ENCODE results near the gene SPEG.

SPEG gene

DNA sequence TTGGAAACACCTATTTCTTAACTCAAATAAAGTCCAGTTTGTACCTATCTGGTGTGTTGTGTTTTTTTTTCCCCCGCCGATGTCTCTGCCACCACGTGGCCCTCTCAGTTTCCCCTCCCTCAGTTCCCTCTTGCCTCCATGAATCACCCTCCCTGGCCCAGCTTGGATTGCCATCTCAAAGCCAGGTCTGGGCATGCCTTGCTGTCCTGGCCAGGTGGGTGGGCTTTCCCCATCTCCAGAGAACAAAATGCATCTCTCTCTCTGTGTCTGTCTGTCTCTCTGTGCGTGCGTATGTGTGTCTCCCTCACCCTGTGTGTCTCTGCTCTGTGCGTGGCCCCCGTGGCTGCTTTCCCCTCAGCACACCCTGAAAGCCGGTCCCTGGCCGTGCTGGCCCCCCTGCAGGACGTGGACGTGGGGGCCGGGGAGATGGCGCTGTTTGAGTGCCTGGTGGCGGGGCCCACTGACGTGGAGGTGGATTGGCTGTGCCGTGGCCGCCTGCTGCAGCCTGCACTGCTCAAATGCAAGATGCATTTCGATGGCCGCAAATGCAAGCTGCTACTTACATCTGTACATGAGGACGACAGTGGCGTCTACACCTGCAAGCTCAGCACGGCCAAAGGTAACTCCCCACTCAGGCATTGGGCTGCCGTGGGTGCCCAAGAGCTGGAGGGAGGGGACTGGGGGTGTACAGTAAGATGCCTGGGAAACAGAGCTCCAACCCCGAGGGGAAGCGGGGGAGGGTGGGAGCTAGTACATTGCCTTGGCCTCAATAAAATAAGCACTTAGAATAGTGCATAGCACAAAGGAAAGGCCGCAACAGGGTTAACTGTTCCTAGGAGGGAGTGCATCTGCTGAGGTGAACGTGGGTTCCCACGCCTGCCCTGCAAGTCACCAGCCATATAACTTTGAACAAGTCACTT is 32.4 kb downstream of the SPEG start:
- no peak for TF ChIP-seq CTCF (IDR thresholded peaks at IDR 0.05)

DNA sequence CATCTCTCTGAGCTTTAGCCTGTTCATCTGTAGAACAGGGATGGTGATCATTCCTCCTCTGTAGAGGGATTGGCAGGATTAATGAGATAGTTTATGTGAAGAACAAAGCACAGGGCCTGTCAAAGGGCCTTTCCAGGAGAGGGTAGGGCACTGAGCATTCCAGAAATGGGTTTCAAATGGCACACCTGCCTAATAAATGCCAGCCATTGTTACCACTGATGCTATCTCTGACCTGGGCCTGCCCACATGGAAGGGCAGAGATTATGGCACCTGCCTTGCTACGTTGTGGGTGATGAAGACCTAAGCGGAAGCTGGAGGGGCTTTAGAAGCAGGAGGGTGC is 33.1 kb downstream of the SPEG start:
- TF ChIP-seq CTCF (IDR thresholded peaks at IDR 0.05) = no peak

- TF ChIP-seq CTCF (IDR thresholded peaks at IDR 0.05) = no peak
Measured at GRCh38 chr2:219468410-219469185, 34.0 kb downstream of the SPEG start.

DNA sequence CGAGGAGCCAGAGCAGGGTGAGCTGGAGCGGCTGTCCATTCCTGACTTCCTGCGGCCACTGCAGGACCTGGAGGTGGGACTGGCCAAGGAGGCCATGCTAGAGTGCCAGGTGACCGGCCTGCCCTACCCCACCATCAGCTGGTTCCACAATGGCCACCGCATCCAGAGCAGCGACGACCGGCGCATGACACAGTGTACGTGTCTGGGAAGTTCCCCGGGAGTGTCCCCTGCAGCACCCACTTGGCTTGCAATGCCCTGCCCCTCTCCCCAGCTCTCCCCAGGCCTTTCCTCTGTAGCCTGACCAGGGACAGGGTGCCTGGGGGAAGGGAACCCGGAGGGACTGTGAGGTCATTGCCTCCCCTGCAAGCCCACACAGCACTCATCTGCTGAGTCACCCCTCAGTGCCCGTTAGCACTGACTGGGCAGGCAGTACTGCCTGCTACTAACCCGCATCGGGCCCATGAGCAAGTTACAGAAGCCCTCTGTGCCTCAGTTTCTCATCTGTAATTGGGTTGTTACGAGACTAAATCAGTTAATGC is 34.6 kb downstream of the SPEG start:
- no peak for TF ChIP-seq CTCF (IDR thresholded peaks at IDR 0.05)

- TF ChIP-seq CTCF (IDR thresholded peaks at IDR 0.05) = no peak
Measured at GRCh38 chr2:219470429-219470828, 35.8 kb downstream of the SPEG start.

DNA sequence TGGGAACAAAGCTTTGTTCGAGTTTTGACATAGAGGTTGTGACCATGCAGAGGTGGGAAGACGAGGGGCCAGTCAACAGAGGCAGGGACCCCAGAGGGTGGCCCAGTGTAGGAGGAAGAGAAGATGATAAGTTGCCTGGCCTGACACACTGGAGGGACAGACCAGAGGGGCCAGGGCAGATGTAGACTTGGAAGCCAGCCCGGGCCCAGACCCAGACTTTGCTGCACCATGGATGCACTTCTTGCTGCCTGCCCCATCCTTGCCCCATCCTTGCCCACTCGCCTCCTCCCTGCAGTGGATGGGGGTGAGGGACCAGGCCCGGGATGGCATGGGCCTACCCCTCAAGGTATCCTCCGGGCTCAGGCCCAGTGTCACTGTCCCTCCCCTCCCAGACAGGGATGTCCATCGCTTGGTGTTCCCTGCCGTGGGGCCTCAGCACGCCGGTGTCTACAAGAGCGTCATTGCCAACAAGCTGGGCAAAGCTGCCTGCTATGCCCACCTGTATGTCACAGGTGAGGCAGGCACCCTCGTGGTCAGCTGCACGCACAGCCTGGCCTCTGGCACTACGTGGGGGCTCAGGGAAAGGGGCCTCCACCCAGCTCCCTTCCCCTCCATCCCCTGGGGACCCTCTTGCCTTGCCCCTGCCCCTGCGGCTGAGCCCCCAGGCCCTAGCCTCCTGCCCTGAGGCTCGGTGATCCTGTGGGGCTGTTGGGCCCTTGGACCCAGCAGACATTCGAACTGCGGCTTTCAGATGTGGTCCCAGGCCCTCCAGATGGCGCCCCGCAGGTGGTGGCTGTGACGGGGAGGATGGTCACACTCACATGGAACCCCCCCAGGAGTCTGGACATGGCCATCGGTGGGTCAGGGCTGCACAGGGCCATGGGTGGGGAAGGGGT is 37.1 kb downstream of the SPEG start:
- no peak for TF ChIP-seq CTCF (IDR thresholded peaks at IDR 0.05)

- TF ChIP-seq CTCF (IDR thresholded peaks at IDR 0.05) = no peak
Measured at GRCh38 chr2:219472629-219473187, 38.1 kb downstream of the SPEG start.
